ENCODE measurements around the gene CFAP45. TPM values are rescaled to one million over a fixed set of nuclear protein-coding genes. Genes with fewer than 3 reads are reported as not detected.

Gene CFAP45
- total and polyA plus RNA-seq, 9 of the 15 experiments (the other 6 are each of a cell fraction or from before 2014, with no cell fraction given) = 0.65 to 2.4 (median 1.5) TPM

- TF ChIP-seq ZFP36 (IDR thresholded peaks at IDR 0.05; ENCODE audit: low read depth, low read length, partially characterized antibody) (no peak), CBFA2T2 (conservative IDR thresholded peaks at IDR 0.05) (peak; percentile 69), PRDM10 (IDR thresholded peaks at IDR 0.05; ENCODE audit: partially characterized antibody) (peak; percentile 14), CBFA2T3 (IDR thresholded peaks at IDR 0.05) (peak; percentile 81), MEF2A (IDR thresholded peaks at IDR 0.05; ENCODE audit: control insufficient read depth, low read depth, low read length) (peak; percentile 45; the same call in 1 of the 2 replicates), CHD4 (IDR thresholded peaks at IDR 0.05; ENCODE audit: insufficient read depth, insufficient replicate concordance, low read depth, low read length, poor library complexity, severe bottlenecking) (no peak), CEBPZ (IDR thresholded peaks at IDR 0.05; ENCODE audit: borderline replicate concordance, low read depth, low read length) (no peak), PREB (CRISPR knock-in tag; IDR thresholded peaks at IDR 0.05) (no peak), NEUROD1 (IDR thresholded peaks at IDR 0.05; ENCODE audit: borderline replicate concordance, low read depth, low read length, partially characterized antibody) (no peak), E4F1 (CRISPR knock-in tag; IDR thresholded peaks at IDR 0.05; ENCODE audit: borderline replicate concordance) (no peak), ZNF347 (CRISPR knock-in tag; IDR thresholded peaks at IDR 0.05; ENCODE audit: low read depth) (no peak), ZNF316 (IDR thresholded peaks at IDR 0.05) (peak; percentile 42; the same call in 1 of the 2 replicates), ZNF512 (tag; IDR thresholded peaks at IDR 0.05) (no peak), C11orf30 (IDR thresholded peaks at IDR 0.05; ENCODE audit: low read depth) (peak; percentile 40; the same call in 1 of the 2 replicates)
Measured at GRCh38 chr1:159896546-159896930, 3.4 kb downstream of the CFAP45 start (continued).

Data from K562 (cell line).